ENCODE measurements around the gene CDK18. TPM values are rescaled to one million over a fixed set of nuclear protein-coding genes. Genes with fewer than 3 reads are reported as not detected.

Gene CDK18
- total and polyA plus RNA-seq, 10 of the 15 experiments (the other 5 are each of a cell fraction or from before 2014, with no cell fraction given): 0.13 to 4.4 (median 0.52) TPM; not detected in 2

DNA sequence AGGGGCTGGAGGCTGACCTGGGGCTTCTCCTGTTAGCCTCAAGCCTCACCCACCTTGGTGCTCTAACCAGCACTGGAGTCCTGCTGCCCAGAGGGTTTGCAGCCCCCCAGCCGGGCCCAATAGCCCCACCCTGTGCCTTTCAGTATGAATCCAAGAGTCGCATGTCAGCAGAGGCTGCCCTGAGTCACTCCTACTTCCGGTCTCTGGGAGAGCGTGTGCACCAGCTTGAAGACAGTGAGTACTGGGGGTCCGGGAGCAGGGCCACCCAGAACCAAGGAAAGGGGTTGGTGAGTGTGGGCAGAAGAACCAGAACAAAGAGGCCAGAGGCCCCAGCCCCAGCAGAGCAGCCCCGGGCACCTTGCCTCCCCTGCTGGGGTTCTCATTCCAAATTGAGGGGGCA is 25.6 kb downstream of the CDK18 start:
- ChIA-PET POLR2A (no interaction called here), SMC1A (ENCODE audit: uncharacterized antibody, unreplicated experiment) (interaction anchor here (0.5 to 3.3 kb wide), 7 partner anchors 12 to 134 kb away, joined by 3 to 61 read pairs (median 3); no protein-coding TSS in a partner anchor), RAD21 (ENCODE audit: unreplicated experiment) (interaction anchor here (0.9 to 4.3 kb wide), 8 partner anchors 14 to 139 kb away, joined by 3 to 78 read pairs (median 8); partner anchors contain the start of gene ELK4), CTCF (interaction anchor here (0.6 to 31.6 kb wide), 15 partner anchors 8 to 180 kb away, joined by 3 to 891 read pairs (median 6); partner anchors contain the start of gene ELK4)
- FAIRE-seq (no peak), DNase-seq (ENCODE audit: low read depth, low spot score) (no peak), ATAC-seq (no peak)
- in situ Hi-C loops (cut with MboI) (no loop called here), intact Hi-C loops (cut with micrococcal nuclease; ENCODE audit: unreplicated experiment) (no loop called here)
- no TSS peak for BruUV-seq (replicated peaks)
- Histone ChIP-seq H3K9me3 (replicated peaks; ENCODE audit: control insufficient read depth, insufficient read depth, low read length) (no peaks in the 10 kb centered on the region), H3K9ac (ENCODE audit: control insufficient read depth, insufficient read depth, low read length) (no peak overlapping the region), H3K27ac (ENCODE audit: control insufficient read depth, insufficient read depth) (no peak overlapping the region), H3K27me3 (replicated peaks in 1 of 2; ENCODE audit: control insufficient read depth in 2 of 2, insufficient read depth in 2 of 2, low read length in 1 of 2) (peaks cover 2 to 3% of the 10 kb centered on the region in 2 experiments; a peak in 3 of 4 replicates), H2AFZ (ENCODE audit: control insufficient read depth, low read depth, low read length) (no peak overlapping the region), H4K20me1 (ENCODE audit: control insufficient read depth, insufficient read depth) (no peaks in the 10 kb centered on the region), H3K36me3 (ENCODE audit: control insufficient read depth in 2 of 2, insufficient read depth in 2 of 2, low read length in 1 of 2) (no peaks in the 10 kb centered on the region), H3K4me3 (no peak overlapping the region), H3K4me2 (ENCODE audit: control insufficient read depth, insufficient read depth) (no peak overlapping the region), H3K79me2 (ENCODE audit: control insufficient read depth, insufficient read depth, low read length) (no peaks in the 10 kb centered on the region), H3K4me1 (ENCODE audit: control insufficient read depth, insufficient read depth, low read length) (no peaks in the 10 kb centered on the region)
- 17% methylated on average over 6 of the region's 6 CpGs for WGBS (ENCODE audit: insufficient coverage, insufficient replicate concordance, low lambda C conversion rate, missing lambda C conversion rate)
- no peak for TF ChIP-seq JUND (IDR thresholded peaks at IDR 0.05; ENCODE audit: low read depth, low read length)
- TF ChIP-seq POLR2A (IDR thresholded peaks at IDR 0.05; ENCODE audit: low read depth, low read length): no peak

DNA sequence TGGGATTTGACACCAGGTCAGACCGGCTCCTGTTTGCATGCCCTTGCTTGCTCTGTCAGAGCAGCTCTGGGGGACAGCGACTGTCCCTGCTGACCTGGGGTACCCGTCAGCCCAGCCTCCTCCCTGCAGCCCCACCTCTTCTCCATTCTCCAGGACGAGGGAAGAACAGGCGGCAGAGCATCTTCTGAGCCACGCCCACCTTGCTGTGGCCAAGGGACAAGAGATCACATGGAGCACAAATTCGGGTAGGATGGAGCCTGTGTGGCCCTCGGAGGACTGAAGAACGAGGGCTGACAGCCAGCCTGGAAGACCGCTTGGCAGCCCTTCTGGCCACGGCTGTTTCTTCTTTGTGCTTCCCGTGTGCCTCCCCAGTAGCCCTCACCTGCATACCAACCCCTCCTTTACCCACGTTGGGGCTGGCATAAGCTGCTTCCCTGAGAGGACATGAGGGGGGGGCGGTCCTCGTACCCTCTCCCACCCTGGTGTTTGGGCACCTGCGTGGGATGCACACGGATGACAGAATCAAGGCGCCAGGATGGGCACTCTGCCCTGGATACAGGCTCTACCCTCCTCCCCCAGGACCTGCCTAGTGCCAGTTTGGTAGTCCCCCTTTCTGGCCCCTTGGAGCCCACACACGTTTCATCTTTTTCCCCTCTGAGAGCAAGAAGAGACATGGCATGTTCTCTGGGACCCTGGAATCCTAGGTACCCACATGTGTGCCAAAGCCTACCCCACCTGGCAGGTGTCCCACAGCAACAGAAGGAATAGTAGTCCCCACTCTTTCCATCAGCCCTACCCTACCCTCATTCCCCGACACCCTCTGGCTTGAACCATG is 26.9 kb downstream of the CDK18 start:
- no TSS peak for BruUV-seq (replicated peaks)
- H3K9me3 ChIP-seq (replicated peaks; ENCODE audit: control insufficient read depth, insufficient read depth, low read length): no peaks in the 10 kb centered on the region
- SMC1A ChIA-PET (ENCODE audit: uncharacterized antibody, unreplicated experiment): interaction anchor here (0.9 to 3.3 kb wide), 5 partner anchors 11 to 135 kb away, joined by 3 to 61 read pairs (median 3); no protein-coding TSS in a partner anchor
- no peaks in the 10 kb centered on the region for H4K20me1 ChIP-seq (ENCODE audit: control insufficient read depth, insufficient read depth)
- no peak overlapping the region for H3K27ac ChIP-seq (ENCODE audit: control insufficient read depth, insufficient read depth)
- POLR2A ChIA-PET: interaction anchor here (0.7 kb wide), 1 partner anchor 60 kb away, joined by 3 read pairs; no protein-coding TSS in a partner anchor
- H3K79me2 ChIP-seq (ENCODE audit: control insufficient read depth, insufficient read depth, low read length): no peaks in the 10 kb centered on the region
- CTCF ChIA-PET: interaction anchor here (0.9 to 31.6 kb wide), 9 partner anchors 9 to 180 kb away, joined by 3 to 891 read pairs (median 9); partner anchors contain the start of gene ELK4
- ATAC-seq (no peak), DNase-seq (ENCODE audit: low read depth, low spot score) (no peak), FAIRE-seq (no peak)
- intact Hi-C loops (cut with micrococcal nuclease; ENCODE audit: unreplicated experiment): no loop called here
- peaks cover 2 to 3% of the 10 kb centered on the region in 2 experiments; a peak in 3 of 4 replicates for H3K27me3 ChIP-seq (replicated peaks in 1 of 2; ENCODE audit: control insufficient read depth in 2 of 2, insufficient read depth in 2 of 2, low read length in 1 of 2)
- H2AFZ ChIP-seq (ENCODE audit: control insufficient read depth, low read depth, low read length): no peak overlapping the region
- RAD21 ChIA-PET (ENCODE audit: unreplicated experiment): interaction anchor here (0.8 to 4.3 kb wide), 5 partner anchors 12 to 126 kb away, joined by 3 to 78 read pairs (median 5); partner anchors contain the start of gene ELK4
- H3K4me1 ChIP-seq (ENCODE audit: control insufficient read depth, insufficient read depth, low read length): no peaks in the 10 kb centered on the region
- WGBS (ENCODE audit: insufficient coverage, insufficient replicate concordance, low lambda C conversion rate, missing lambda C conversion rate): 34% methylated on average over 20 of the region's 20 CpGs
- in situ Hi-C loops (cut with MboI): no loop called here
- H3K4me2 ChIP-seq (ENCODE audit: control insufficient read depth, insufficient read depth): no peak overlapping the region
- H3K36me3 ChIP-seq (ENCODE audit: control insufficient read depth in 2 of 2, insufficient read depth in 2 of 2, low read length in 1 of 2): no peaks in the 10 kb centered on the region
- H3K4me3 ChIP-seq: no peak overlapping the region
- H3K9ac ChIP-seq (ENCODE audit: control insufficient read depth, insufficient read depth, low read length): no peak overlapping the region
- TF ChIP-seq MTA3 (IDR thresholded peaks at IDR 0.05; ENCODE audit: borderline replicate concordance, low read length) (no peak), JUNB (IDR thresholded peaks at IDR 0.05) (no peak), BMI1 (IDR thresholded peaks at IDR 0.05; ENCODE audit: borderline replicate concordance) (no peak), HDAC2 (IDR thresholded peaks at IDR 0.05) (no peak), KDM1A (IDR thresholded peaks at IDR 0.05; ENCODE audit: borderline replicate concordance) (no peak), ZZZ3 (IDR thresholded peaks at IDR 0.05; ENCODE audit: control insufficient read depth, insufficient read length, low read depth) (no peak), KAT2A (conservative IDR thresholded peaks at IDR 0.05; ENCODE audit: control insufficient read depth, low read depth, low read length) (no peak), PML (IDR thresholded peaks at IDR 0.05; ENCODE audit: low read length) (no peak), FOS (IDR thresholded peaks at IDR 0.05; ENCODE audit: borderline replicate concordance, extremely low read depth, insufficient read length) (no peak), PAX5 (IDR thresholded peaks at IDR 0.05; ENCODE audit: borderline replicate concordance, low read depth, low read length) (no peak), NR2C1 (IDR thresholded peaks at IDR 0.05) (no peak), CBX3 (IDR thresholded peaks at IDR 0.05; ENCODE audit: borderline replicate concordance, low read depth) (no peak), BACH1 (IDR thresholded peaks at IDR 0.05; ENCODE audit: borderline replicate concordance) (no peak)
- TF ChIP-seq, protein P1, sequence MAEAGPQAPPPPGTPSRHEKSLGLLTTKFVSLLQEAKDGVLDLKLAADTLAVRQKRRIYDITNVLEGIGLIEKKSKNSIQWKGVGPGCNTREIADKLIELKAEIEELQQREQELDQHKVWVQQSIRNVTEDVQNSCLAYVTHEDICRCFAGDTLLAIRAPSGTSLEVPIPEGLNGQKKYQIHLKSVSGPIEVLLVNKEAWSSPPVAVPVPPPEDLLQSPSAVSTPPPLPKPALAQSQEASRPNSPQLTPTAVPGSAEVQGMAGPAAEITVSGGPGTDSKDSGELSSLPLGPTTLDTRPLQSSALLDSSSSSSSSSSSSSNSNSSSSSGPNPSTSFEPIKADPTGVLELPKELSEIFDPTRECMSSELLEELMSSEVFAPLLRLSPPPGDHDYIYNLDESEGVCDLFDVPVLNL (IDR thresholded peaks at IDR 0.05; ENCODE audit: low read depth, low read length): no peak

Measured in GM12878 (cell line).